GM23338 (cell line): ENCODE data around the gene PTRH2. TPM values are rescaled to one million over a fixed set of nuclear protein-coding genes. Genes with fewer than 3 reads are reported as not detected.

Source experiments
- ATAC-seq: fragments of 200-7000 bp; cut with Tn5 transposase; 3 replicates; pipeline ENCODE4 v1.9.1; 2020
- DNase-seq: peaks from one replicate; pipeline ENCODE4 v3.0.0-alpha.2; 2015; ENCODE audit warnings: low spot score
- H2AFZ ChIP-seq: fragments of 200-600 bp; sonication (generic); 2 replicates; pipeline ENCODE4 v1.8.0; 2016; ENCODE audit warnings: antibody characterized with exemption, mild to moderate bottlenecking, moderate library complexity
- H3F3A ChIP-seq: fragments of 200-600 bp; sonication (generic); replicated peaks from 2 replicates; pipeline ENCODE4 v1.8.0; 2017; ENCODE audit warnings: antibody characterized with exemption, mixed run types, low read depth
- H3K27ac ChIP-seq: fragments of 200-600 bp; sonication (generic); 2 replicates; pipeline ENCODE4 v1.6.1; 2016; ENCODE audit warnings: low read depth
- H3K27me3 ChIP-seq: fragments of 200-600 bp; sonication (generic); 2 replicates; pipeline ENCODE4 v1.8.0; 2016; ENCODE audit warnings: mild to moderate bottlenecking, mixed run types, moderate library complexity; ENCODE audit not compliant: insufficient read depth
- H3K36me3 ChIP-seq: fragments of 200-600 bp; sonication (generic); 2 replicates; pipeline ENCODE4 v1.8.0; 2016; ENCODE audit warnings: mild to moderate bottlenecking; ENCODE audit not compliant: insufficient read depth
- H3K4me1 ChIP-seq: fragments of 200-600 bp; sonication (generic); 2 replicates; pipeline ENCODE4 v1.8.0; 2016; ENCODE audit warnings: mild to moderate bottlenecking, moderate library complexity; ENCODE audit not compliant: insufficient read depth
- H3K4me2 ChIP-seq: fragments of 200-600 bp; sonication (generic); 2 replicates; pipeline ENCODE4 v1.7.1; 2017; ENCODE audit warnings: mixed run types
- H3K4me3 ChIP-seq: fragments of 200-600 bp; sonication (generic); 2 replicates; pipeline ENCODE4 v1.6.1; 2016; ENCODE audit warnings: mixed run types
- H3K79me2 ChIP-seq: fragments of 200-600 bp; sonication (generic); replicated peaks from 2 replicates; pipeline ENCODE4 v1.8.0; 2017; ENCODE audit warnings: mild to moderate bottlenecking; ENCODE audit not compliant: insufficient read depth
- H3K9me2 ChIP-seq: fragments of 200-600 bp; sonication (generic); 2 replicates; pipeline ENCODE4 v1.8.0; 2017; ENCODE audit not compliant: insufficient read depth
- H4K20me1 ChIP-seq: fragments of 200-600 bp; sonication (generic); replicated peaks from 2 replicates; pipeline ENCODE4 v1.8.0; 2017; ENCODE audit warnings: mild to moderate bottlenecking; ENCODE audit not compliant: insufficient read depth
- H3K27ac Mint-ChIP-seq: 2 replicates; pipeline ENCODE4 v1.8.0; 2020; ENCODE audit warnings: inconsistent platforms, mild to moderate bottlenecking, moderate library complexity, mixed read lengths
- H3K27me3 Mint-ChIP-seq: 3 replicates; pipeline ENCODE4 v1.8.0; 2022; ENCODE audit warnings: low read depth, mild to moderate bottlenecking, moderate library complexity, mixed read lengths, inconsistent platforms; ENCODE audit not compliant: insufficient read depth, poor library complexity
- H3K36me3 Mint-ChIP-seq: 3 replicates; pipeline ENCODE4 v1.8.0; 2021; ENCODE audit warnings: low read depth, mild to moderate bottlenecking, inconsistent platforms, moderate library complexity, mixed read lengths
- H3K4me1 Mint-ChIP-seq: 3 replicates; pipeline ENCODE4 v1.8.0; 2020; ENCODE audit warnings: mild to moderate bottlenecking, inconsistent platforms, mixed read lengths
- H3K4me3 Mint-ChIP-seq: 3 replicates; pipeline ENCODE4 v1.8.0; 2021; ENCODE audit warnings: moderate library complexity, mild to moderate bottlenecking, inconsistent platforms, mixed read lengths
- H3K9me3 Mint-ChIP-seq: 3 replicates; pipeline ENCODE4 v1.8.0; 2020; ENCODE audit warnings: moderate library complexity, mild to moderate bottlenecking, inconsistent platforms, mixed read lengths
- CREB1 ChIP-seq: fragments of 250-450 bp; sonication (Bioruptor Pico); IDR thresholded peaks from 2 replicates; pipeline ENCODE4 v1.5.0; 2020; ENCODE audit warnings: low read depth, mild to moderate bottlenecking, moderate library complexity
- CTCF ChIP-seq, 2 experiments: fragments of 200-600 bp in 1 of 2; sonication (generic) in 1 of 2; conservative IDR thresholded peaks; 2 replicates each; pipeline versions ENCODE4 v1.5.1 to v1.6.1; 2016 to 2017; ENCODE audit warnings: antibody characterized with exemption in 2 of 2, low read depth in 2 of 2, mild to moderate bottlenecking in 2 of 2, moderate library complexity in 1 of 2
- ETS1 ChIP-seq: IDR thresholded peaks from 2 replicates; pipeline ENCODE4 v1.6.1; 2016; ENCODE audit warnings: antibody characterized with exemption
- EZH2 ChIP-seq: fragments of 200-600 bp; sonication (generic); IDR thresholded peaks from one replicate; pipeline ENCODE4 v1.8.0; 2017; ENCODE audit warnings: antibody characterized with exemption, mild to moderate bottlenecking, low read depth; ENCODE audit not compliant: unreplicated experiment
- EZH2phosphoT487 ChIP-seq: fragments of 200-600 bp; sonication (generic); IDR thresholded peaks from one replicate; pipeline ENCODE4 v1.8.1; 2018; ENCODE audit warnings: antibody characterized with exemption; ENCODE audit not compliant: unreplicated experiment
- JUNB ChIP-seq: IDR thresholded peaks from one replicate; pipeline ENCODE4 v1.6.1; 2016; ENCODE audit warnings: antibody characterized with exemption; ENCODE audit not compliant: unreplicated experiment
- NANOG ChIP-seq: IDR thresholded peaks from 2 replicates; pipeline ENCODE4 v1.6.1; 2016; ENCODE audit warnings: antibody characterized with exemption, borderline replicate concordance
- POLR2AphosphoS5 ChIP-seq: IDR thresholded peaks from 2 replicates; pipeline ENCODE4 v1.6.1; 2016; ENCODE audit warnings: antibody characterized with exemption, low read depth
- REST ChIP-seq: IDR thresholded peaks from one replicate; pipeline ENCODE4 v1.6.1; 2018; ENCODE audit warnings: antibody characterized with exemption; ENCODE audit not compliant: unreplicated experiment
- STAT1 ChIP-seq: IDR thresholded peaks from one replicate; pipeline ENCODE4 v1.6.1; 2016; ENCODE audit warnings: antibody characterized with exemption; ENCODE audit not compliant: unreplicated experiment
- ZNF114 ChIP-seq: fragments of 250-450 bp; sonication (Bioruptor Pico); IDR thresholded peaks from 2 replicates; pipeline ENCODE4 v1.5.0; 2020; ENCODE audit warnings: mild to moderate bottlenecking, moderate library complexity
- ZNF331 ChIP-seq: fragments of 250-450 bp; sonication (Bioruptor Pico); IDR thresholded peaks from 2 replicates; pipeline ENCODE4 v1.5.0; 2020; ENCODE audit warnings: low read depth, mild to moderate bottlenecking, moderate library complexity
- ZNF462 ChIP-seq: fragments of 250-450 bp; sonication (Bioruptor Pico); IDR thresholded peaks from 2 replicates; pipeline ENCODE4 v1.5.0; 2020; ENCODE audit warnings: mild to moderate bottlenecking, moderate library complexity
- polyA plus RNA-seq: library from polyadenylated mRNA; unstranded; fragments of >200 nt; fragmentation: Nextera tagmentation; extraction: Ambion mirVana; gene quantifications from 2 replicates; pipeline ENCODE4 v1.2.1, GENCODE V29; 2016
- total RNA-seq: library from RNA; depleted of rRNA; stranded (reverse); fragments of >200 nt; shearing (Covaris generic); gene quantifications from 2 replicates; pipeline ENCODE4 v1.2.3, GENCODE V29; 2014

PTRH2 gene
- total and polyA plus RNA-seq, 2 experiments from 2014 or later = 32.7 to 85.2 TPM

GRCh38 chr17:59693582-59693981 lies 13.6 kb downstream of the PTRH2 start:
- Histone ChIP-seq H3K4me1 (no peaks in the 10 kb centered on the region), H2AFZ (no peak overlapping the region), H3K27me3 (no peaks in the 10 kb centered on the region), H3K79me2 (peaks cover 77% of the 10 kb centered on the region), H3K36me3 (peaks cover 38% of the 10 kb centered on the region), H3K27ac (no peak overlapping the region), H4K20me1 (peaks cover 55% of the 10 kb centered on the region), H3K9me2 (no peaks in the 10 kb centered on the region), H3K4me3 (no peak overlapping the region), H3K4me2 (no peak overlapping the region), H3F3A (peaks cover 25% of the 10 kb centered on the region)
- ATAC-seq (no peak), DNase-seq (no peak)
- H3K27ac Mint-ChIP-seq = peak overlapping the region; percentile 85
- TF ChIP-seq STAT1 (no peak), ZNF114 (CRISPR knock-in tag) (no peak), ZNF331 (CRISPR knock-in tag) (no peak), JUNB (no peak), EZH2 (no peak), ETS1 (no peak), ZNF462 (CRISPR knock-in tag) (no peak), POLR2AphosphoS5 (no peak), CTCF (conservative IDR thresholded peaks at IDR 0.05; ENCODE audit: low read depth in 2 of 2) (no peak), REST (no peak), EZH2phosphoT487 (no peak), CREB1 (no peak), NANOG (no peak)
- H3K27me3 Mint-ChIP-seq = peaks cover 8% of the 10 kb centered on the region
- H3K9me3 Mint-ChIP-seq = no peaks in the 10 kb centered on the region
- H3K4me1 Mint-ChIP-seq = no peaks in the 10 kb centered on the region; the same call in 2 of the 3 replicates
- H3K4me3 Mint-ChIP-seq = no peak overlapping the region
- peaks cover 83% of the 10 kb centered on the region for H3K36me3 Mint-ChIP-seq
